Activated CD4-positive, alpha-beta T cell treated with anti-CD3 and anti-CD28 coated beads, Interleukin-2, amount 10 ng/mL, durations not matched to agents 7 days and 5 days (primary cell): ENCODE measurements around the gene BACH2. TPM values are rescaled to one million over a fixed set of nuclear protein-coding genes. Genes with fewer than 3 reads are reported as not detected.
"Not testable (repeated sequence)": the region's sequence is repeated elsewhere in the genome, so short reads cannot be mapped to it uniquely, and the experiment has no call there.

Experiments used
- CTCF ChIA-PET: fragments of 350-600 bp; sonication (Branson Sonifier 250); formaldehyde crosslinking; loops from one replicate; lab custom pipeline; 2021; ENCODE audit warnings: antibody characterized with exemption; lab: Charles Lee
- POLR2A ChIA-PET: fragments of 350-600 bp; sonication (Branson Sonifier 250); formaldehyde crosslinking; loops from one replicate; lab custom pipeline; 2021; ENCODE audit warnings: antibody characterized with exemption; lab: Charles Lee
- DNase-seq: peaks from one replicate; pipeline ENCODE4 v3.0.0-alpha.2; 2020
- H3K27ac Mint-ChIP-seq: one replicate; pipeline ENCODE4 v1.8.0; 2021; ENCODE audit warnings: mild to moderate bottlenecking, moderate library complexity, mixed read lengths
- H3K27me3 Mint-ChIP-seq: one replicate; pipeline ENCODE4 v1.8.0; 2021; ENCODE audit warnings: mixed read lengths
- H3K36me3 Mint-ChIP-seq: one replicate; pipeline ENCODE4 v1.8.0; 2021; ENCODE audit warnings: low read depth, mixed read lengths
- H3K4me1 Mint-ChIP-seq: one replicate; pipeline ENCODE4 v1.8.0; 2021; ENCODE audit warnings: mixed read lengths
- H3K4me3 Mint-ChIP-seq: one replicate; pipeline ENCODE4 v1.8.0; 2021; ENCODE audit warnings: mild to moderate bottlenecking, moderate library complexity, mixed read lengths
- H3K9me3 Mint-ChIP-seq: one replicate; pipeline ENCODE4 v1.8.0; 2021; ENCODE audit warnings: mixed read lengths
- total RNA-seq, 2 experiments: library from RNA; stranded (reverse); gene quantifications; one replicate each; pipeline ENCODE4 v1.2.3, GENCODE V29; 2021

The BACH2 gene
- total RNA-seq, 2 experiments from 2014 or later = 59.4 to 61.6 TPM

GRCh38 chr6:90072501-90072900 is 224.1 kb downstream of the BACH2 start:
- Mint-ChIP-seq H3K36me3 (peaks cover 80% of the 10 kb centered on the region), H3K4me3 (no peak overlapping the region), H3K27me3 (no peaks in the 10 kb centered on the region), H3K4me1 (peaks cover 88% of the 10 kb centered on the region), H3K9me3 (no peaks in the 10 kb centered on the region), H3K27ac (no peak overlapping the region)
- ChIA-PET CTCF (interaction anchor here (1.0 to 1.2 kb wide), 2 partner anchors 23 to 116 kb away, joined by 3 read pairs; no protein-coding TSS in a partner anchor), POLR2A (interaction anchor here (0.6 kb wide), 1 partner anchor 10 kb away, joined by 3 read pairs; no protein-coding TSS in a partner anchor)
- no peak for DNase-seq

GRCh38 chr6:90068703-90069523 is 227.7 kb downstream of the BACH2 start:
- peaks cover 8% of the 10 kb centered on the region for H3K9me3 Mint-ChIP-seq
- no peak for DNase-seq
- H3K4me3 Mint-ChIP-seq = no peak overlapping the region
- CTCF ChIA-PET = interaction anchor here (0.6 to 1.3 kb wide), 3 partner anchors 12 to 20 kb away, joined by 3 to 4 read pairs (median 3); no protein-coding TSS in a partner anchor
- H3K27ac Mint-ChIP-seq = no peak overlapping the region
- H3K4me1 Mint-ChIP-seq = peaks cover 82% of the 10 kb centered on the region
- peaks cover 83% of the 10 kb centered on the region for H3K36me3 Mint-ChIP-seq
- no peaks in the 10 kb centered on the region for H3K27me3 Mint-ChIP-seq
- POLR2A ChIA-PET = interaction anchor here (0.7 kb wide), 1 partner anchor 104 kb away, joined by 3 read pairs; no protein-coding TSS in a partner anchor

- H3K4me1 Mint-ChIP-seq = peaks cover 76% of the 10 kb centered on the region
- CTCF ChIA-PET = interaction anchor here (0.6 to 1.3 kb wide), 3 partner anchors 12 to 19 kb away, joined by 3 to 4 read pairs (median 3); no protein-coding TSS in a partner anchor
- H3K27ac Mint-ChIP-seq = no peak overlapping the region
- DNase-seq = no peak
- peaks cover 80% of the 10 kb centered on the region for H3K36me3 Mint-ChIP-seq
- H3K4me3 Mint-ChIP-seq = no peak overlapping the region
- POLR2A ChIA-PET = no interaction called here
- no peaks in the 10 kb centered on the region for H3K27me3 Mint-ChIP-seq
- H3K9me3 Mint-ChIP-seq = peaks cover 8% of the 10 kb centered on the region
Measured at GRCh38 chr6:90068264-90068663, 228.4 kb downstream of the BACH2 start.

GRCh38 chr6:90066697-90067096 is 229.9 kb downstream of the BACH2 start:
- H3K4me3 Mint-ChIP-seq = no peak overlapping the region
- no peak overlapping the region for H3K27ac Mint-ChIP-seq
- POLR2A ChIA-PET = no interaction called here
- DNase-seq = no peak
- H3K27me3 Mint-ChIP-seq = no peaks in the 10 kb centered on the region
- peaks cover 8% of the 10 kb centered on the region for H3K9me3 Mint-ChIP-seq
- H3K36me3 Mint-ChIP-seq = peaks cover 64% of the 10 kb centered on the region
- CTCF ChIA-PET = no interaction called here
- H3K4me1 Mint-ChIP-seq = peaks cover 60% of the 10 kb centered on the region

DNA sequence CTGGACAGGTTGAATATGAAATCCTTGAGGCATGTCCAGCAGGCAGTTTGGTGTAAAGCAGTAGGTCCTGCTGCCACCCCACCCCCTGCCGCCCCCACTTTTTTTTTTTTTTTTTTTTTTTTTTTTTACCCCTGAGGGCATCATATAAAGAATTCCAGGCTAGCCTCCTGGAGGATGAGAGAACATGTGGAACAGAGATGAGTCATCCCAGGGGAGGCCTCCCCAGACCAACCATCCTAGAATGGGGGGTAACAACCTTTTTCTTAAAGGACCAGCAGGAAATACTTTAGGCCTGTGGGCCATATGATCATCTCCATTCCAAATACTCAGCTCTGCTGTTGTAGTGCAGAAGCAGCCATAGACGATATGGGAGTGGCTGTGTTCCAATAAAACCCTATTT is 231.5 kb downstream of the BACH2 start:
- CTCF ChIA-PET = no interaction called here
- Mint-ChIP-seq H3K9me3 (peaks cover 8% of the 10 kb centered on the region), H3K4me1 (peaks cover 48% of the 10 kb centered on the region), H3K27ac (no peak overlapping the region), H3K4me3 (no peak overlapping the region), H3K27me3 (no peaks in the 10 kb centered on the region), H3K36me3 (peaks cover 52% of the 10 kb centered on the region)
- no peak for DNase-seq
- POLR2A ChIA-PET = no interaction called here

DNA sequence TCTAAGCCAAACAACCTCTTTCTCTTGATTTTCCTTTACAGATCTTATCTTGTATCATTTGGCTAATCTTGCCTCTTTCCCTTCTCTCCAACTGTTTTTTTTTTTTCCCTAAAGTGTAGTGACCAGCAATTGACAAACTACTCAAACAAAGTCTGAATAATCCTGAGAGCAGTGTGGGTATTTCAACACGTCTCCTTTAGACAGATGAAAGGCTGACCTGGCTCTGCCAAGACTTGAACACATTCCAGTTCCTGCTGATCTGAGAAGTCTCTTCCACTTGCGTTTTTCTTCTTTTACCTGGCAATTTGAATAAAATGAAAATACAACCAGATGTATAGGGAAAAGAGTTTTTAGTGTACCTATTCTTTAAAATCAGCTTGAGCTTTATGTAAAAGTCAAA is 234.0 kb downstream of the BACH2 start:
- peaks cover 14% of the 10 kb centered on the region for H3K9me3 Mint-ChIP-seq
- H3K4me1 Mint-ChIP-seq = peaks cover 31% of the 10 kb centered on the region
- H3K36me3 Mint-ChIP-seq = peaks cover 50% of the 10 kb centered on the region
- POLR2A ChIA-PET = no interaction called here
- no peak overlapping the region for H3K27ac Mint-ChIP-seq
- H3K27me3 Mint-ChIP-seq = no peaks in the 10 kb centered on the region
- CTCF ChIA-PET = interaction anchor here (2.7 kb wide), 1 partner anchor 9 kb away, joined by 8 read pairs; no protein-coding TSS in a partner anchor
- no peak overlapping the region for H3K4me3 Mint-ChIP-seq
- DNase-seq = no peak

- CTCF ChIA-PET = interaction anchor here (1.0 to 2.7 kb wide), 3 partner anchors 9 to 15 kb away, joined by 3 to 8 read pairs (median 5); no protein-coding TSS in a partner anchor
- H3K4me1 Mint-ChIP-seq = peaks cover 27% of the 10 kb centered on the region
- peaks cover 17% of the 10 kb centered on the region for H3K9me3 Mint-ChIP-seq
- POLR2A ChIA-PET = no interaction called here
- no peak for DNase-seq
- H3K27ac Mint-ChIP-seq = no peak overlapping the region
- no peak overlapping the region for H3K4me3 Mint-ChIP-seq
- peaks cover 50% of the 10 kb centered on the region for H3K36me3 Mint-ChIP-seq
- H3K27me3 Mint-ChIP-seq = no peaks in the 10 kb centered on the region
Measured at GRCh38 chr6:90062051-90062450, 234.6 kb downstream of the BACH2 start.

GRCh38 chr6:90059178-90059577 is 237.5 kb downstream of the BACH2 start:
- H3K27me3 Mint-ChIP-seq, CTCF ChIA-PET, POLR2A ChIA-PET, DNase-seq, H3K4me3 Mint-ChIP-seq, H3K27ac Mint-ChIP-seq: not testable (repeated sequence)
- Mint-ChIP-seq H3K4me1 (peaks cover 11% of the 10 kb centered on the region), H3K9me3 (peaks cover 16% of the 10 kb centered on the region), H3K36me3 (peaks cover 43% of the 10 kb centered on the region)

DNA sequence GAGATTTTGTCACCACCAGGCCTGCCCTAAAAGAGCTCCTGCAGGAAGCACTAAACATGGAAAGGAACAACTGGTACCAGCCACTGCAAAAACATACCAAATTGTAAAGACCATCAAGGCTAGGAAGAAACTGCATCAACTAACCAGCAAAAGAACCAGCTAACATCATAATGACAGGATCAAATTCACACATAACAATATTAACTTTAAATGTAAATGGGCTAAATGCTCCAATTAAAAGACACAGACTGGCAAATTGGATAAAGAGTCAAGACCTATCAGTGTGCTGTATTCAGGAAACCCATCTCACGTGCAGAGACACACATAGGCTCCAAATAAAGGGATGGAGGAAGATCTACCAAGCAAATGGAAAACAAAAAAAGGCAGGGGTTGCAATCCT is 240.7 kb downstream of the BACH2 start:
- H3K27ac Mint-ChIP-seq, DNase-seq, H3K27me3 Mint-ChIP-seq, POLR2A ChIA-PET, H3K4me3 Mint-ChIP-seq: not testable (repeated sequence)
- Mint-ChIP-seq H3K4me1 (peaks cover 16% of the 10 kb centered on the region), H3K9me3 (peaks cover 33% of the 10 kb centered on the region), H3K36me3 (peaks cover 64% of the 10 kb centered on the region)
- CTCF ChIA-PET = interaction anchor here (1.2 kb wide), 1 partner anchor 9 kb away, joined by 3 read pairs; no protein-coding TSS in a partner anchor

DNA sequence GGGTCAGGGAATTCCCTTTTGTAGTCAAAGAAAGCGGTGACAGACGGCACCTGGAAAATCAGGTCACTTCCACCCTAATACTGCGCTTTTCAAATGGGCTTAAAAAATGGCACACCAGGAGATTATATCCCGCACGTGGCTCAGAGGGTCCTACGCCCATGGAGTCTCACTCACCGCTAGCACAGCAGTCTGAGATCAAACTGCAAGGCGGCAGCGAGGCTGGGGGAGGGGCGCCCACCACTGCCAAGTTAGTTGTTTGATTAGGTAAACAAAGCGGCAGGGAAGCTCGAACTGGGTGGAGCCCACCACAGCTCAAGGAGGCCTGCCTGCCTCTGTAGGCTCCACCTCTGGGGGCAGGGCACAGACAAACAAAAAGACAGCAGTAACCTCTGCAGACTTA is 242.4 kb downstream of the BACH2 start:
- Mint-ChIP-seq H3K4me1 (peaks cover 23% of the 10 kb centered on the region), H3K9me3 (peaks cover 29% of the 10 kb centered on the region), H3K36me3 (peaks cover 59% of the 10 kb centered on the region)
- CTCF ChIA-PET = interaction anchor here (1.6 to 2.2 kb wide), 2 partner anchors 8 to 26 kb away, joined by 4 to 8 read pairs; no protein-coding TSS in a partner anchor
- DNase-seq, H3K27ac Mint-ChIP-seq, H3K4me3 Mint-ChIP-seq, H3K27me3 Mint-ChIP-seq, POLR2A ChIA-PET: not testable (repeated sequence)

- H3K36me3 Mint-ChIP-seq = peaks cover 61% of the 10 kb centered on the region
- DNase-seq = no peak
- H3K9me3 Mint-ChIP-seq = peaks cover 27% of the 10 kb centered on the region
- ChIA-PET CTCF (interaction anchor here (1.6 to 2.2 kb wide), 2 partner anchors 9 to 25 kb away, joined by 4 to 8 read pairs; no protein-coding TSS in a partner anchor), POLR2A (no interaction called here)
- H3K4me3 Mint-ChIP-seq = no peak overlapping the region
- peaks cover 26% of the 10 kb centered on the region for H3K4me1 Mint-ChIP-seq
- no peak overlapping the region for H3K27ac Mint-ChIP-seq
- no peaks in the 10 kb centered on the region for H3K27me3 Mint-ChIP-seq
Measured at GRCh38 chr6:90053614-90054013, 243.0 kb downstream of the BACH2 start.

DNA sequence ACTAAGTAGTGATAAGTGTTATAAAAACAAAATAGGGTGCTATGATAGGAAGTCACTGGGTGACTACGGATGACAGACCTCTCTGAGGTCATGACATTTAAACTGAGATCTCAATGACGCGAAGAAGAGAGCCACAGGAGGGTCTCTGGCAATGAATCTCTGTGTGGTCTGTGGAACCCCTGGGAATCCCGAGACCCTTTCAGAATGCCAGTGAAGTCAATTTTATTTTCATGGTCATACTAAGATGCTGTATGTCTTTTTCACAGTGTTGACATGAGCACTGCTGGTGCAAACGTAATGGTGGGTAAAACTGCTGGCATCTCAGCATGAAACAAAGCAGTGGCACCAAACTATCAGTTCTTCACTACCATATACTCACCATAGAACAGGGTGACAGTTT is 247.3 kb downstream of the BACH2 start:
- ChIA-PET CTCF (interaction anchor here (1.5 kb wide), 1 partner anchor 19 kb away, joined by 4 read pairs; no protein-coding TSS in a partner anchor), POLR2A (interaction anchor here (0.6 kb wide), 1 partner anchor 33 kb away, joined by 3 read pairs; no protein-coding TSS in a partner anchor)
- Mint-ChIP-seq H3K36me3 (peaks cover 45% of the 10 kb centered on the region), H3K9me3 (peaks cover 17% of the 10 kb centered on the region), H3K4me1 (peaks cover 41% of the 10 kb centered on the region), H3K4me3 (no peak overlapping the region), H3K27ac (no peak overlapping the region), H3K27me3 (no peaks in the 10 kb centered on the region)
- no peak for DNase-seq
